GF-D8 (cell line): Measurements from ENCODE around the gene DENND6A.
A peak's percentile ranks its signal among the peaks of the same experiment; 100 is the strongest.
"Not testable (repeated sequence)": the region's sequence is repeated elsewhere in the genome, so short reads cannot be mapped to it uniquely, and the experiment has no call there.

ENCODE experiments used
- DNase-seq: peaks from one replicate; lab custom pipeline; 2025; lab: John Stamatoyannopoulos, UW

DENND6A gene

GRCh38 chr3:57627976-57628375 is 64.9 kb downstream of the DENND6A start:
- DNase-seq, result no peak

GRCh38 chr3:57624801-57625200 is 68.1 kb downstream of the DENND6A start:
- DNase-seq, result no peak

GRCh38 chr3:57622362-57622761 is 70.5 kb downstream of the DENND6A start:
- no peak for DNase-seq

- DNase-seq, result no peak
These were observed 75.1 kb downstream of the DENND6A start for GRCh38 chr3:57617739-57618138.

- no peak for DNase-seq
These were observed 76.6 kb downstream of the DENND6A start for GRCh38 chr3:57616233-57616632.

GRCh38 chr3:57611870-57612269 is 81.0 kb downstream of the DENND6A start:
- not testable (repeated sequence) for DNase-seq

GRCh38 chr3:57605683-57606082 is 87.2 kb downstream of the DENND6A start:
- DNase-seq, result no peak

- no peak for DNase-seq
These were observed 87.9 kb downstream of the DENND6A start for GRCh38 chr3:57604971-57605370.

GRCh38 chr3:57600195-57600594 is 92.7 kb downstream of the DENND6A start:
- no peak for DNase-seq

GRCh38 chr3:57598765-57599360 is 94.0 kb downstream of the DENND6A start:
- DNase-seq, result no peak

- peak; percentile 99 for DNase-seq
These were observed 95.6 kb downstream of the DENND6A start, which contains the start of gene ARF4 for GRCh38 chr3:57597127-57597923. Gene ARF4, minus strand, starts transcription at chr3:57597344. Its CDS starts 204 bp downstream, at chr3:57597140.

GRCh38 chr3:57596495-57597126 is 96.3 kb downstream of the DENND6A start:
- DNase-seq, result peak; percentile 75

- no peak for DNase-seq
These were observed 98.3 kb downstream of the DENND6A start for GRCh38 chr3:57594576-57594975.

GRCh38 chr3:57594144-57594543 is 98.7 kb downstream of the DENND6A start:
- DNase-seq, result no peak

- no peak for DNase-seq
These were observed 100.6 kb downstream of the DENND6A start for GRCh38 chr3:57592306-57592705.

- DNase-seq, result no peak
These were observed 105.0 kb downstream of the DENND6A start for GRCh38 chr3:57587905-57588304.

GRCh38 chr3:57586778-57587177 is 106.1 kb downstream of the DENND6A start:
- no peak for DNase-seq

- DNase-seq, result no peak
These were observed 109.3 kb downstream of the DENND6A start for GRCh38 chr3:57583544-57583943.

GRCh38 chr3:57582474-57583168 is 110.3 kb downstream of the DENND6A start:
- no peak for DNase-seq

GRCh38 chr3:57577801-57578200 is 115.1 kb downstream of the DENND6A start:
- no peak for DNase-seq

- no peak for DNase-seq
These were observed 116.8 kb downstream of the DENND6A start for GRCh38 chr3:57575966-57576626.
